WI38 (cell line): ENCODE data around the gene GAB1.

Source experiments
- H3K4me3 ChIP-seq: 2 replicates; pipeline ENCODE4 v1.5.1; 2011; ENCODE audit warnings: low read depth, mild to moderate bottlenecking, control low read depth, low read length
- TF ChIP-seq, protein P1 (sequence below): IDR thresholded peaks from 2 replicates; pipeline ENCODE4 v1.5.1; 2012; ENCODE audit warnings: low read depth, mild to moderate bottlenecking, control low read depth, low read length

Gene GAB1

GRCh38 chr4:143358923-143359643 lies 22.4 kb downstream of the GAB1 start:
- TF ChIP-seq, protein P1, sequence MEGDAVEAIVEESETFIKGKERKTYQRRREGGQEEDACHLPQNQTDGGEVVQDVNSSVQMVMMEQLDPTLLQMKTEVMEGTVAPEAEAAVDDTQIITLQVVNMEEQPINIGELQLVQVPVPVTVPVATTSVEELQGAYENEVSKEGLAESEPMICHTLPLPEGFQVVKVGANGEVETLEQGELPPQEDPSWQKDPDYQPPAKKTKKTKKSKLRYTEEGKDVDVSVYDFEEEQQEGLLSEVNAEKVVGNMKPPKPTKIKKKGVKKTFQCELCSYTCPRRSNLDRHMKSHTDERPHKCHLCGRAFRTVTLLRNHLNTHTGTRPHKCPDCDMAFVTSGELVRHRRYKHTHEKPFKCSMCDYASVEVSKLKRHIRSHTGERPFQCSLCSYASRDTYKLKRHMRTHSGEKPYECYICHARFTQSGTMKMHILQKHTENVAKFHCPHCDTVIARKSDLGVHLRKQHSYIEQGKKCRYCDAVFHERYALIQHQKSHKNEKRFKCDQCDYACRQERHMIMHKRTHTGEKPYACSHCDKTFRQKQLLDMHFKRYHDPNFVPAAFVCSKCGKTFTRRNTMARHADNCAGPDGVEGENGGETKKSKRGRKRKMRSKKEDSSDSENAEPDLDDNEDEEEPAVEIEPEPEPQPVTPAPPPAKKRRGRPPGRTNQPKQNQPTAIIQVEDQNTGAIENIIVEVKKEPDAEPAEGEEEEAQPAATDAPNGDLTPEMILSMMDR: no peak
- H3K4me3 ChIP-seq: peak overlapping the region; percentile 20

DNA sequence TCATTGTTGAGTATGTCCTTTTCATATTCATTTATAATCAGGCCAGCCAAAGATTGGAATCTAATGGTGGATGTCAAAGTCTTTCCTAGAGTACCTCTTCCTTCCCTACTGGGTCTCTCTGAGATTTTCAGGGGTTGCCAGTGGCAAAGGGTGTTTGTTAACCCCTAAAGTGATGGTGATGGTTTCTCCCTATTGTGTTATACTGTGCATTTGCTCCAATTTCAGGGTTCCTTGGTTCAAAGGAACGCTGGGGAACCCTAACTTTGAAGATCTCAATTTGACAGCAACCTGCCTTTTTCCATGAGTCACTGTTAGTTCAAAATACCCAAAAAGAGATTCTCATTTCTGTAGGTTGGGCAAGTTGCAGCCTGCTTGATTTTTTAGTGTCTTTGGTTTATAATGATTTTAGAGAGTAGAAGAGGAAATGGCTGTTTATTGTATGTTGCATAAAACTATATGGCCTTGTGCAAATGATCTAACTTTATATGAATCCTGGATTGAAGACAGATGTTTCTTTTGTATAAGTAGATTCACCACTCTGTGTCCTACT lies 23.0 kb downstream of the GAB1 start:
- TF ChIP-seq, protein P1: no peak
- no peak overlapping the region; the same call in 1 of the 2 replicates for H3K4me3 ChIP-seq

DNA sequence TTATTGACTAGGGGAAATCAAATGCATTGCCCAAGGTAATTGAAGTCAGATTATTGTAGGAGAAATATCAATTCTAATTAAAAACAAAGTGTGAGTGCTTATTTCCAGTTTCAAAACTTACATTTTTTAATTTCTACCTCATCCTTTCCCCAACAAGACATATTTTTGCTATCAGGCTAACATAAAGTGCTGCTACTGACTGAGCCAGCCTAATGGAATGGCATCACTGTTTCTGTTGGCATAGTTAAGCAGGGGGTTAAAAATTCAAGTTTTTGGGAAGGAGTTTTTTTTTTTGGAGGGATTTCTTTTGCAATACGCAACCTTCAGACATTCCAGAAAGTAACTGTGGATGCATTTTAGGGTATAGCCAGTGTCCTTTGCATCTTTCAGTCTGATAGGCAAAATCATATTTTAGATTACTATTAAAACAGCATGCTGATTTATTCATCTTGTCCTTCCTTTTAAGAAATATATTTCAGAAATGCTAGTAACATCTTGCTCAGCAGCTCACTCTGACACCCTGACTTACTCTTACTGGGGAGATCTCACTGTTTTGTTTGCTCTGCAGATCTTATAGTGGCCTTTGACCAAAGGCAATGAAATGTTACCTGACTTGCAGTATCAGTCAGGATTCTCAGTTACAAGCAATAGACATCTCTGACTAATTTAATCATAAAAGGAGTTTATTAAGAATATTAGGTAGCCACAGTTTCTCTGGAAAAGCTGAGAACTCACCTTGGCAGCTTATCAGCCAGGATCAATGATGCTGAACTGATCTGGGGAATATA lies 24.4 kb downstream of the GAB1 start:
- TF ChIP-seq, protein P1: no peak
- H3K4me3 ChIP-seq: no peak overlapping the region

DNA sequence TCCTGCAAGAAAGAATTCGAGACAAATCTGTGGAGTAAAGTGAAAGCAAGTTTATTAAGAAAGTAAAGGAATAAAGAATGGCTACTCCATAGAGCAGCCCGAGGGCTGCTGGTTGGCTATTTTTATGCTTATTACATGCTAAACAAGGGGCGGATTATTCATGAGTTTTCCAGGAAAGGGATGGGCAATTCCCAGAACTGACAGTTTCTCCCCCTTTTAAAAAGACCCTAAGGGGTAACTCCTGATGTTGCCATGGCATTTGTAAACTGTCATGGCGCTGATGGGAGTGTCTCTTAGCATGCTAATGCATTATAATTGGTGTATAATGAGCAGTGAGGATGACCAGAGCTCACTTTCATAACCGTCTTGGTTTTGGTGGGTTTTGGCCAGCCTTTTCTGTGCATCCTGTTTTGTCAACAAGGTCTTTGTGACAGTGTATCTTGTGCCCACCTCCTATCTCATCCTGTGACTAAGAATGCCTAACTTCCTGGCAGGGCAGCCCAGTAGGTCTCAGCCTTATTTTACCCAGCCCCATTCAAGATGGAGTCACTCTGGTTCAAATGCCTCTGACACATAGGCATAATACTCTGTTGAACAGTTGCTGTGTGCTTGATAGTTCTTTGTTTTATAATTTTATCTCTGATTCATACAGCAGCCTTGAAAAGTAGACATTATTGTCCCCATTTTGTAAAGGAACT lies 25.8 kb downstream of the GAB1 start:
- no peak overlapping the region for H3K4me3 ChIP-seq
- TF ChIP-seq, protein P1: no peak

DNA sequence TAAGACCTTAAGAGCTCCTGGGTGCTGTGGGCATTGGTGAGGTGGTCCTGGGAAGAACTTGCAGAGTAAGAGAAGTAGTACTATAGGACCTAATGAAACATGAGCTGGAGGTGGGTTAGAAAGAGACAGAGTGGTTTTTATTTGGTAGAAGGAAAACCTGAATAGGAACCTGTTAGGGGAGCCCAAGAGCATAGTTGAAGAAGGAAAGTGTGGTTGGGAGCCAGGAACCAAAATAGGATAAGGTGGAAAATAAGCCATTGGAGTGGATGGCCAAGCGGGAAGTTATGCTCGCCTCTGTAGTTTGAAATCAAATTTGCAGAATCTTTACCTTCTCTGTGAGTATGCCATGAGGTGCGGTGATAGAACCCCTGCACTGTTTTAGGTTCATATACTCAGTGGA lies 26.7 kb downstream of the GAB1 start:
- TF ChIP-seq, protein P1: no peak
- H3K4me3 ChIP-seq: no peak overlapping the region

- TF ChIP-seq, protein P1: no peak
- no peak overlapping the region for H3K4me3 ChIP-seq
These were observed 27.4 kb downstream of the GAB1 start for GRCh38 chr4:143364063-143364462.
